WTC11 (cell line): Measurements from ENCODE around the gene VAC14. TPM values are rescaled to one million over a fixed set of nuclear protein-coding genes. Genes with fewer than 3 reads are reported as not detected.

Experiments
- ATAC-seq: fragments of 200-7000 bp; cut with Tn5 transposase; 2 replicates; pipeline ENCODE4 v1.10.0; 2021; ENCODE audit warnings: mild to moderate bottlenecking, moderate library complexity
- CTCF ChIA-PET: fragments of 300-600 bp; sonication (Branson Sonifier 250); formaldehyde crosslinking; loops from one replicate; lab custom pipeline; 2021; ENCODE audit warnings: antibody characterized with exemption; lab: Charles Lee
- POLR2A ChIA-PET: fragments of 350-600 bp; sonication (Branson Sonifier 250); formaldehyde crosslinking; loops from one replicate; lab custom pipeline; 2021; ENCODE audit warnings: antibody characterized with exemption; lab: Charles Lee
- DNase-seq: peaks from one replicate; pipeline ENCODE4 v3.0.0; 2021; ENCODE audit warnings: low spot score
- H3K27ac Mint-ChIP-seq: 2 replicates; pipeline ENCODE4 v1.8.0; 2021; ENCODE audit warnings: mixed read lengths
- H3K27me3 Mint-ChIP-seq: 2 replicates; pipeline ENCODE4 v1.8.0; 2021; ENCODE audit warnings: low read depth, mild to moderate bottlenecking, moderate library complexity, mixed read lengths
- H3K36me3 Mint-ChIP-seq: 2 replicates; pipeline ENCODE4 v1.8.0; 2021; ENCODE audit warnings: mixed read lengths
- H3K4me1 Mint-ChIP-seq: 2 replicates; pipeline ENCODE4 v1.8.0; 2022; ENCODE audit warnings: mixed read lengths
- H3K4me3 Mint-ChIP-seq: 2 replicates; pipeline ENCODE4 v1.8.0; 2021; ENCODE audit warnings: mild to moderate bottlenecking, moderate library complexity, mixed read lengths
- H3K9me3 Mint-ChIP-seq: 2 replicates; pipeline ENCODE4 v1.8.0; 2021; ENCODE audit warnings: mixed read lengths
- ELF4 ChIP-seq: sonication (generic); formaldehyde crosslinking; IDR thresholded peaks from 2 replicates; pipeline ENCODE4 v1.8.1; 2022; ENCODE audit warnings: low read depth, mild to moderate bottlenecking, moderate library complexity, missing genetic modification reagents
- ESRRA ChIP-seq: sonication (generic); formaldehyde crosslinking; IDR thresholded peaks from 2 replicates; pipeline ENCODE4 v1.8.1; 2022; ENCODE audit warnings: mild to moderate bottlenecking, missing genetic modification reagents, borderline replicate concordance
- GABPB1 ChIP-seq: sonication (generic); formaldehyde crosslinking; IDR thresholded peaks from 2 replicates; pipeline ENCODE4 v1.8.1; 2023; ENCODE audit warnings: mild to moderate bottlenecking, missing genetic modification reagents
- GRHL2 ChIP-seq: fragments of 250-450 bp; sonication (Bioruptor Pico); IDR thresholded peaks from 2 replicates; pipeline ENCODE4 v1.8.0; 2022; ENCODE audit warnings: mild to moderate bottlenecking, moderate library complexity; ENCODE audit not compliant: insufficient replicate concordance, severe bottlenecking
- GTF2I ChIP-seq: fragments of 250-450 bp; sonication (Bioruptor Pico); conservative IDR thresholded peaks from 2 replicates; pipeline ENCODE4 v1.4.0; 2021; ENCODE audit warnings: mild to moderate bottlenecking
- MXD4 ChIP-seq: fragments of 250-450 bp; sonication (Bioruptor Pico); IDR thresholded peaks from 2 replicates; pipeline ENCODE4 v1.8.0; 2021; ENCODE audit warnings: mild to moderate bottlenecking, moderate library complexity, borderline replicate concordance
- NR1H2 ChIP-seq: sonication (generic); formaldehyde crosslinking; IDR thresholded peaks from 2 replicates; pipeline ENCODE4 v1.9.0; 2021; ENCODE audit warnings: mild to moderate bottlenecking, moderate library complexity, missing genetic modification reagents
- SMAD3 ChIP-seq: sonication (generic); formaldehyde crosslinking; IDR thresholded peaks from 2 replicates; pipeline ENCODE4 v1.8.0; 2022; ENCODE audit warnings: missing genetic modification reagents, mild to moderate bottlenecking, borderline replicate concordance
- SP1 ChIP-seq: sonication (generic); formaldehyde crosslinking; conservative IDR thresholded peaks from 2 replicates; pipeline ENCODE4 v1.8.1; 2022; ENCODE audit warnings: missing genetic modification reagents
- TP53 ChIP-seq: sonication (generic); formaldehyde crosslinking; IDR thresholded peaks from 2 replicates; pipeline ENCODE4 v1.8.1; 2023; ENCODE audit warnings: mild to moderate bottlenecking, missing genetic modification reagents
- ZNF317 ChIP-seq: sonication (generic); formaldehyde crosslinking; IDR thresholded peaks from 2 replicates; pipeline ENCODE4 v1.8.1; 2023; ENCODE audit warnings: low read depth, mild to moderate bottlenecking, moderate library complexity, missing genetic modification reagents, borderline replicate concordance
- ZSCAN18 ChIP-seq: fragments of 250-450 bp; sonication (Bioruptor Pico); IDR thresholded peaks from 2 replicates; pipeline ENCODE4 v2.1.2; 2022; ENCODE audit warnings: mild to moderate bottlenecking, moderate library complexity
- total RNA-seq: library from RNA; stranded (reverse); gene quantifications from 3 replicates; pipeline ENCODE4 v1.2.3, GENCODE V29; 2021
- TF ChIP-seq, protein P1 (sequence below): sonication (generic); formaldehyde crosslinking; IDR thresholded peaks from 2 replicates; pipeline ENCODE4 v1.8.1; 2022; ENCODE audit warnings: low read depth, mild to moderate bottlenecking, moderate library complexity, missing genetic modification reagents, borderline replicate concordance
- TF ChIP-seq, protein P2 (sequence below): sonication (generic); formaldehyde crosslinking; IDR thresholded peaks from 2 replicates; pipeline ENCODE4 v1.8.1; 2022; ENCODE audit warnings: mild to moderate bottlenecking, missing genetic modification reagents, moderate library complexity, borderline replicate concordance
- TF ChIP-seq, protein P3 (sequence below): sonication (generic); formaldehyde crosslinking; IDR thresholded peaks from 2 replicates; pipeline ENCODE4 v1.8.1; 2023; ENCODE audit warnings: mild to moderate bottlenecking, missing genetic modification reagents, borderline replicate concordance

Gene VAC14
- total RNA-seq, 1 experiment from 2014 or later: 60.1 TPM

GRCh38 chr16:70656065-70656711, 144.8 kb downstream of the VAC14 start:
- CTCF ChIA-PET: interaction anchor here (1.0 kb wide), 1 partner anchor 115 kb away, joined by 9 read pairs; no protein-coding TSS in a partner anchor
- no peak for ATAC-seq
- H3K9me3 Mint-ChIP-seq: no peaks in the 10 kb centered on the region
- DNase-seq: no peak
- TF ChIP-seq ZNF317 (CRISPR knock-in tag): no peak
- TF ChIP-seq, protein P1, sequence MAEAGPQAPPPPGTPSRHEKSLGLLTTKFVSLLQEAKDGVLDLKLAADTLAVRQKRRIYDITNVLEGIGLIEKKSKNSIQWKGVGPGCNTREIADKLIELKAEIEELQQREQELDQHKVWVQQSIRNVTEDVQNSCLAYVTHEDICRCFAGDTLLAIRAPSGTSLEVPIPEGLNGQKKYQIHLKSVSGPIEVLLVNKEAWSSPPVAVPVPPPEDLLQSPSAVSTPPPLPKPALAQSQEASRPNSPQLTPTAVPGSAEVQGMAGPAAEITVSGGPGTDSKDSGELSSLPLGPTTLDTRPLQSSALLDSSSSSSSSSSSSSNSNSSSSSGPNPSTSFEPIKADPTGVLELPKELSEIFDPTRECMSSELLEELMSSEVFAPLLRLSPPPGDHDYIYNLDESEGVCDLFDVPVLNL (CRISPR knock-in tag): no peak
- TF ChIP-seq ZSCAN18 (CRISPR knock-in tag): no peak
- TF ChIP-seq ESRRA (CRISPR knock-in tag): no peak
- no peak for TF ChIP-seq TP53 (CRISPR knock-in tag)
- TF ChIP-seq, protein P2, sequence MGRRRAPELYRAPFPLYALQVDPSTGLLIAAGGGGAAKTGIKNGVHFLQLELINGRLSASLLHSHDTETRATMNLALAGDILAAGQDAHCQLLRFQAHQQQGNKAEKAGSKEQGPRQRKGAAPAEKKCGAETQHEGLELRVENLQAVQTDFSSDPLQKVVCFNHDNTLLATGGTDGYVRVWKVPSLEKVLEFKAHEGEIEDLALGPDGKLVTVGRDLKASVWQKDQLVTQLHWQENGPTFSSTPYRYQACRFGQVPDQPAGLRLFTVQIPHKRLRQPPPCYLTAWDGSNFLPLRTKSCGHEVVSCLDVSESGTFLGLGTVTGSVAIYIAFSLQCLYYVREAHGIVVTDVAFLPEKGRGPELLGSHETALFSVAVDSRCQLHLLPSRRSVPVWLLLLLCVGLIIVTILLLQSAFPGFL (CRISPR knock-in tag): no peak
- TF ChIP-seq, protein P3, sequence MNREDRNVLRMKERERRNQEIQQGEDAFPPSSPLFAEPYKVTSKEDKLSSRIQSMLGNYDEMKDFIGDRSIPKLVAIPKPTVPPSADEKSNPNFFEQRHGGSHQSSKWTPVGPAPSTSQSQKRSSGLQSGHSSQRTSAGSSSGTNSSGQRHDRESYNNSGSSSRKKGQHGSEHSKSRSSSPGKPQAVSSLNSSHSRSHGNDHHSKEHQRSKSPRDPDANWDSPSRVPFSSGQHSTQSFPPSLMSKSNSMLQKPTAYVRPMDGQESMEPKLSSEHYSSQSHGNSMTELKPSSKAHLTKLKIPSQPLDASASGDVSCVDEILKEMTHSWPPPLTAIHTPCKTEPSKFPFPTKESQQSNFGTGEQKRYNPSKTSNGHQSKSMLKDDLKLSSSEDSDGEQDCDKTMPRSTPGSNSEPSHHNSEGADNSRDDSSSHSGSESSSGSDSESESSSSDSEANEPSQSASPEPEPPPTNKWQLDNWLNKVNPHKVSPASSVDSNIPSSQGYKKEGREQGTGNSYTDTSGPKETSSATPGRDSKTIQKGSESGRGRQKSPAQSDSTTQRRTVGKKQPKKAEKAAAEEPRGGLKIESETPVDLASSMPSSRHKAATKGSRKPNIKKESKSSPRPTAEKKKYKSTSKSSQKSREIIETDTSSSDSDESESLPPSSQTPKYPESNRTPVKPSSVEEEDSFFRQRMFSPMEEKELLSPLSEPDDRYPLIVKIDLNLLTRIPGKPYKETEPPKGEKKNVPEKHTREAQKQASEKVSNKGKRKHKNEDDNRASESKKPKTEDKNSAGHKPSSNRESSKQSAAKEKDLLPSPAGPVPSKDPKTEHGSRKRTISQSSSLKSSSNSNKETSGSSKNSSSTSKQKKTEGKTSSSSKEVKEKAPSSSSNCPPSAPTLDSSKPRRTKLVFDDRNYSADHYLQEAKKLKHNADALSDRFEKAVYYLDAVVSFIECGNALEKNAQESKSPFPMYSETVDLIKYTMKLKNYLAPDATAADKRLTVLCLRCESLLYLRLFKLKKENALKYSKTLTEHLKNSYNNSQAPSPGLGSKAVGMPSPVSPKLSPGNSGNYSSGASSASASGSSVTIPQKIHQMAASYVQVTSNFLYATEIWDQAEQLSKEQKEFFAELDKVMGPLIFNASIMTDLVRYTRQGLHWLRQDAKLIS (CRISPR knock-in tag): no peak
- no peak for TF ChIP-seq GABPB1
- TF ChIP-seq SMAD3 (CRISPR knock-in tag): no peak
- TF ChIP-seq MXD4 (CRISPR knock-in tag): no peak
- TF ChIP-seq GRHL2: no peak
- no peak for TF ChIP-seq ELF4 (CRISPR knock-in tag)
- no peak for TF ChIP-seq NR1H2
- no peak for TF ChIP-seq GTF2I (CRISPR knock-in tag)
- no peak for TF ChIP-seq SP1
- TF ChIP-seq, all 79 proteins: peak for 0
- Mint-ChIP-seq H3K4me1 (peaks cover 20% of the 10 kb centered on the region), H3K27me3 (no peaks in the 10 kb centered on the region), H3K36me3 (no peaks in the 10 kb centered on the region), H3K27ac (no peak overlapping the region), H3K4me3 (no peak overlapping the region)
- POLR2A ChIA-PET: interaction anchor here (0.7 kb wide), 1 partner anchor 889 kb away, joined by 3 read pairs; no protein-coding TSS in a partner anchor
